Adipose tissue (tissue), 3 donors: ENCODE measurements around the gene ABCA4. TPM values are rescaled to one million over a fixed set of nuclear protein-coding genes. Genes with fewer than 3 reads are reported as not detected.

Source experiments
- H3K27ac ChIP-seq: one replicate; pipeline ENCODE4 v1.5.1; 2013; ENCODE audit warnings: low read depth, low read length
- WGBS, 3 donors: extraction: QIAGEN DNeasy Blood & Tissue Kit; methylation state at CpG; one replicate each; pipeline ENCODE4 v1.1.7; 2013; 5-methylcytosine and 5-hydroxymethylcytosine counted together
- polyA plus RNA-seq, 3 donors: library from polyadenylated mRNA; stranded (reverse); fragments of 200-250 nt; gene quantifications; one replicate each; pipeline ENCODE4 v1.2.3, GENCODE V29; 2013
- donor health status: healthy with polysubstance abuse.
- donor health status: Bipolar disorder and iron deficiency.
- donor health status: healthy.

ABCA4 gene
- polyA plus RNA-seq, 3 donors: 0.15 to 0.67 (median 0.36) TPM

DNA sequence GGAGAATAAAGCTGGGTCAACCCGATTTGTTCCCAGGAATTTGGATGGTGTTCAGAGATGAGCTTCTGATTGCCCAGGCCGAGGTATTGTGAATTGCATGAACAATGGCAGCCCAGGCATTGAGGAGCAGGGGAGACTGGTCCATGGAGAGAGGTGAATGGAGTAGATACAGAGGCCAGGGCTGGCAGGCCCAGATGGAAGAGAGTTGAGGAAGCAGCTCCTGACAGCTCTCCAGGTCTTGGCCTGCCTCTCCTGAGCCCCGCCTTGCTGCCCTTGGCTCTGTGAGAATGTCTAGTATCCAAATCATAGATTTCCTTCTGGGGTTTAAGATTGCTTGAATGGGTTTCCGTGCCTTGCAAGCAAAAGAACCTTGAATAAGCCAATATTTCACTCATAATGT lies 11.5 kb downstream of the ABCA4 start:
- 62 to 64% (median 63%) methylated on average over 4 of the region's 4 CpGs for WGBS, 3 donors
- H3K27ac ChIP-seq: no peak overlapping the region

- WGBS, 3 donors: 84 to 93% (median 90%) methylated on average over 6 of the region's 6 CpGs
- H3K27ac ChIP-seq: no peak overlapping the region
Observed at GRCh38 chr1:94107141-94107540, 13.8 kb downstream of the ABCA4 start.

- WGBS, 3 donors: 85 to 91% (median 91%) methylated on average over 8 of the region's 8 CpGs
Observed at GRCh38 chr1:94106716-94107115, 14.2 kb downstream of the ABCA4 start.

GRCh38 chr1:94105957-94106529 lies 14.9 kb downstream of the ABCA4 start:
- no peak overlapping the region for H3K27ac ChIP-seq
- WGBS, 3 donors: 62 to 81% (median 67%) methylated on average over 9 of the region's 9 CpGs

More at GRCh38 chr1:94106716-94107115, 14.2 kb downstream of the ABCA4 start:
- H3K27ac ChIP-seq: no peak overlapping the region

DNA sequence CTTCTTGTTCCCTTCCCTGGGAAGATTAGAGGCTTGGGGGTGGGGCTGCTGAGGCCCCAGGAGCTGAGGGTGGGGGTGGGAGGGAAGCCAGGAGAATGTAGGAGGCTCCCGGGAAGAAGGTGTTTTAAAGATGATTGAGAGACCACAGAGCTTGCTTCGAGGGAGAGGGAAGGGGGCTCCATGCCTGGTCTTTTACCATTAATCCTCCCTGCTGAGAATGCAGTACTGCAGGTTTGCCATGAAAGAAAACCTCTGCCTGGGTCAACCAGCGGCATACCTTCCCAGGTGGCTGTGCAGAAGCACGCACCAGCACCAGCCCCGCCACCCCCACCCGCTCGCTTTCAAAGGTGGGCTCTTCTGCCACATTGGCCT lies 15.4 kb downstream of the ABCA4 start:
- no peak overlapping the region for H3K27ac ChIP-seq
- WGBS, 3 donors: 65 to 73% (median 71%) methylated on average over 7 of the region's 7 CpGs

- WGBS, 3 donors: 74 to 81% (median 81%) methylated on average over 10 of the region's 10 CpGs
- no peak overlapping the region for H3K27ac ChIP-seq
Observed at GRCh38 chr1:94104776-94105580, 16.0 kb downstream of the ABCA4 start.

DNA sequence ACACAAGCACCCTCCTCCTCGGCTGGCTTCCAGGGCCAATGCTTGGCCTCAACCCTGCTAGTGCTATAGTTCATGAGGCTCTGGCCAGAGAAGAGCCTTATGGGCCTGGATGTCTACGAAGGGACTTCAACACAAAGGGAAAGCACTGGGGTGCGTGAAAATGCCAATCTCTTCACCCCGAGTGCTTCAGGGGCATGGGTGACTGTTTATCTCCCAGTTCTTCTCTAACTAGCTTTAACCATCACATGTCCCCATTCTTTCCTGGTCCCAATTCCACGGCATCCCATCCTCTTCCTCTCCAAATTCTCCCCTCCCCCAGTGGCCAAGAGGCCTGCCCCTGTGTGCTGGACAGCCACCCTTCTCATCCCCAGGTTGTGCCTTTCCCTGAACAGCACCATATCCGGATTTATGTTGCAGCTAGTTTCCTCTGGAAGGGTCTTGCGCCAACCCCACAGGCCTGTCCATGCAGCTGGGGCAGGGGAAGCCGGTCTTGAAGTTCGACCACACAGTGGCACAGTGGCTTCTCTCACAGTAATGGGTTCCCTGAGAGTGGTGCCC lies 16.7 kb downstream of the ABCA4 start:
- 79 to 90% (median 86%) methylated on average over 9 of the region's 9 CpGs for WGBS, 3 donors
- no peak overlapping the region for H3K27ac ChIP-seq

DNA sequence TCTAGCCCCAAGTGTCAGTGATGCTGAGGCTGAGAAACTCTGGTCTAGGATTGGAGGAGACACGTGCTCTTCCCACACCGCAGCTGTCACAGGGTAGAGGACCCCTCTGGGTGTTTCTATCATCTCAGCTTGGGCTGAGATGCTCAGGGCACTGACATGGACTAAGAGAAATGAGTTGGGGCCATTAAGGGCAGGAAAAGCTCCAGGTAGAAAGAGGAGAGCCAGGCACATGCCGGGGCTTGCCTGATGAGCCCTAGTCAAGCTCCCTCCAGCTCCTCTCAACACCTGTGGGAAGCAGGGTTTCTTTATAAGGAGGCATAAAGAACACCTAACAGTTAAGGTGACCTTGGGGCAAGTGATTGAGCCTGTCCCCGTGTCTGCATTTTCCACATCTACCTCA lies 17.3 kb downstream of the ABCA4 start:
- no peak overlapping the region for H3K27ac ChIP-seq
- WGBS, 3 donors: 81 to 94% (median 92%) methylated on average over 4 of the region's 4 CpGs

DNA sequence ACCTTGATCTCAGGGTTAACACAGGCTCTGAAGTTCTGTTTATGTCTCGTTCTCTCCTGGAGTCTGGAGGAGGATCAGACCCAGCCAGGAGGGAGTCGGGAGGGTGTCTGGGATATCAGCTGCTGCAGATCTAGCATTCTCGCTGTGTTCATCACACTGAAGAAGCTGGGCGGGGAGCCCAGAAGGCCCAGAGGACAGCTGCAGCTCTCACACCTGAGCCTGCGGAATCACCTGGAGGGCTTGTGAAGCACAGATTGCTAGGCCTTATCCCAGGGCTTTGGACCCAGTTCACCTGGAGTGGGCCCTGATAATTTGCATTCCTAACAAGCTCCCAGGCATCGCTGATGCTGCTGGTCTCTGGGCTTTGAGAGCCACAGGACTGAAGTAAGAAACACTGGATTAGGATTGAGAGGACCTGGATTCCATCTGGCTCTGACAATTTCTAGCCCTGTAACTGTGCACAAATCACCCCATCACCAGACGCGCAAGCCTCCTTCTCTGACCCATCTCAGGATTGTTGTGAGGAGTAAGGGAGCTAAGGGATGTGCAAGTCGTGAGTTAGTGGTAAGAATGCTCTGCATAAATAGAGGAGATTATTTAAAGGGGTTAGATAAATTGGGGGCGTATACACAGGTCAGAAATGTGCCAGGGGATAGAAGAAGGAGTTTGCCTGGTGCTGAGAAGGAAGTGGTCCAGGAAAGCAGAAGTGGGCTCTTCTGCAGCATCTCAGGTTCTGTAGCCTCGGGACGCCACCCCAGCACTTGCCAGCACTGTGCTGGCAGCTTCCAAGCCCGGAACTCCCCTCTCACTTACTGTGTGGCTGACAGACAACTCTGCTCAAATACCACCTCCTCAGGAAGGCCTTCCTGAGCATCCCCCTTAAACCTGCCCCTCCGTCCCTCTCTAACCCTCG lies 19.1 kb downstream of the ABCA4 start:
- no peak overlapping the region for H3K27ac ChIP-seq
- 73 to 83% (median 76%) methylated on average over 15 of the region's 15 CpGs for WGBS, 3 donors

DNA sequence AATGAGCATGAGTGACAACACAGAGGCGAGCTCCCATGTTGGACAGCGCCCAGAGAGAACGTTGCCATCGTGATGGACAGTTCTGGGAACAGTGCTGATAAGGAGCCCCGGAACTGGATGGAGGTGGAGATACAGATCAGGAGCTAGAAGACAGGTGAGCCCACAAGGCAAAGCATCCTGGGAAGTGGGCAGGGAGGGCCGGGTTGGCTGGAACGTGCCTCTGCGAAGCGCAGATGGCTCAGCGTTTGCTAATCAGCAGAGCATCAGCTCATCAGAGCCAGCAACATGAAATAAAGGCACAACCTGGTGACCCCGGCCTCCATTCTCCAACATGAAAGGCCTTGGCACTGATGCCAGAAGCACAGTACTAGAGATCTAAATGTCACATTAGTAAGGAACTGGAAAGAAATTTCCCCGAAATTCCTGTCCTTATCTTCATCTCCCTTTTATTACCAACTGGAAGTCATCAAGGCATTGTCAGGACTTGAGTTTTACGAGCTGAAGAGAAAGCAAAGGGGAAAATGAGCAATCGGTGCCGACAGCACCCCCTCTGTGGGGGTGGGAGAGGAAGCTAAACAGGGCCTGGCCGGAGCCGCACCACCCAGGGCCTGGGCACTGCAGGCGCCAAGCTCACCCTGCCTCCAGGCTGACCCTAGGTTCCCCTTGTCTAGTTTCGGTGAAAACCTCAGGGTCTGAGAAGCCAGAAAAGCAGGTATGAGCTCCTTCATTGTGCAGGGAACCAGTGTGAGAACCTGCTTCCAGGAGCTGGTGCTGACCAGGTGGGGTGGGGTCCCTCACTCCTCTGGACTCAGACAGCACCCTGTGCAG lies 19.9 kb downstream of the ABCA4 start:
- 66 to 77% (median 76%) methylated on average over 19 of the region's 19 CpGs for WGBS, 3 donors
- H3K27ac ChIP-seq: no peak overlapping the region

DNA sequence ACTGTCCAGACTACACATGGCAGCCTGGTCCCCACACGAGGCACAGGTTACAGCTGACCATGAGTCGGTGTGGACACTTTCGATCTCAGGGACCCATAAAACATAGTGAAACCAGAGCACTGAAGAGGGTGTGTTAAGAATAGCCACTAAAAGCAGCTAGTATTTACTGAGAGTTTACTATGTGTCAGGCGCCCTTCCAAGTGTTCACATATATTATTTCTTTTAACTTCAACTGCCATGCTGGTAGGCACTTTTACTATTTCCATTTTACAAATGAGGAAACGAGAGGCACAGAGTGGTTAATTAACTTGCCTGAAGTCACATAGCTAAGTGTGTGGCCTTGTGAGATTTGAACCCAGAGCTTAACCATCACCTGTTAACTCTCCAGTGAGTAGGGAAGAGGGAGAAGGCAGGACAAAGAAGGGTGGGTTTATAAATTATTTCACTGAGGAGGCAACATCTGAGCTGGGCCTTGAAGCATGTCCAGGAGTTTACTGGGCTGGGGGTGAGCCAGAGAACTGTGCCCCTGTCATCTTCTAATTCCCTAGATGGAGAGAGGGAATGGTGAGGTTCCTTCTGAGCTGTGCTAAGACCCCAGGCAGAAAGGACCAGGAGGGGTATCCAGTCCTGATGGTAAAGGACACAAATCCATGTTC lies 20.7 kb downstream of the ABCA4 start:
- 91 to 97% (median 93%) methylated on average over 5 of the region's 5 CpGs for WGBS, 3 donors
- H3K27ac ChIP-seq: no peak overlapping the region

DNA sequence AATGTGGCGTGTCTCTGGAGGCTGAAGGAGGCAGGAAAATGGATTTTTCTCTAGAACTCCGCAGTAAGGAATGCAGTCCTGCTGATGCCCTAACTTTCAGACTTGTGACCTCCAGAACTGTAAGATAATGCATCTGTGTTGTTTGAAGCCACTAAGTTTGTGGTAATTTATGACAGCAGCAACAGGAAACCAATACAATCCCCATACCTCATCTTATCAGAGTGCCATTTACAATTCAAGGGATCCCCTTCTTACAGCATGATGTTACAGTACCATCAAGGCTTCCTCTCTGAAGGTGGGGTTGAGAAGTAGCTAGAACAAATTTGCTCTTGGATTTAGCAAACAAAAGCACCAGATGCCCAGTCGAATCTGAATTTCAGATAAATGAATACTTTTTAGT lies 21.6 kb downstream of the ABCA4 start:
- WGBS, 3 donors: 77 to 88% (median 83%) methylated on average over 3 of the region's 3 CpGs
- H3K27ac ChIP-seq: no peak overlapping the region

DNA sequence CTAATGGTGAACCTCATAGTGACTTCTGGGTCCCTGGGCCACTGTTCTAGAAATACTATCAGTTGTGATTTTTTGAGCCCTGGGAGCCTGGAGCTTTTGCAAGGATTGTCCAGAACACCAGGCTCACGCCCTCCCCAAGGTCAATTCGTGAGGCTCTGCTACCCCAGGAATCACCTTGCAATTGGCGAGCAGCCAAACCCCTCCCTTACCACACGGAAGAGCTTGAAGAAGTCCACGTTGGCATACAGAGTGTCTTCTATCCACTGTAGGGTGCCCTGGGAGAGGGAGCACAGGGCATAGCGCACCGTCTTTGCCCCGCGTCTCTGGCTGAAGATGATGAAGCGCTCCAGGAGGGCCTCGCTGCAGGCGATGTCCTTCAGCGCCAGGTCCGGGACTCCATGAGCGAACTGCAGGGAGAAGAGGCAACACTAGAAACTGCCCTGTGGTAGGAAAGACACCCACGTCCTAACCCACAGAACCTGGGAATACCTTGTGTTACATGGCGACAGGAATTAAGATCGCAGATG lies 22.3 kb downstream of the ABCA4 start:
- 83 to 92% (median 90%) methylated on average over 18 of the region's 18 CpGs for WGBS, 3 donors
- H3K27ac ChIP-seq: no peak overlapping the region

- WGBS, 3 donors: 70 to 85% (median 79%) methylated on average over 10 of the region's 10 CpGs
- no peak overlapping the region for H3K27ac ChIP-seq
Observed at GRCh38 chr1:94096797-94097549, 24.0 kb downstream of the ABCA4 start.

DNA sequence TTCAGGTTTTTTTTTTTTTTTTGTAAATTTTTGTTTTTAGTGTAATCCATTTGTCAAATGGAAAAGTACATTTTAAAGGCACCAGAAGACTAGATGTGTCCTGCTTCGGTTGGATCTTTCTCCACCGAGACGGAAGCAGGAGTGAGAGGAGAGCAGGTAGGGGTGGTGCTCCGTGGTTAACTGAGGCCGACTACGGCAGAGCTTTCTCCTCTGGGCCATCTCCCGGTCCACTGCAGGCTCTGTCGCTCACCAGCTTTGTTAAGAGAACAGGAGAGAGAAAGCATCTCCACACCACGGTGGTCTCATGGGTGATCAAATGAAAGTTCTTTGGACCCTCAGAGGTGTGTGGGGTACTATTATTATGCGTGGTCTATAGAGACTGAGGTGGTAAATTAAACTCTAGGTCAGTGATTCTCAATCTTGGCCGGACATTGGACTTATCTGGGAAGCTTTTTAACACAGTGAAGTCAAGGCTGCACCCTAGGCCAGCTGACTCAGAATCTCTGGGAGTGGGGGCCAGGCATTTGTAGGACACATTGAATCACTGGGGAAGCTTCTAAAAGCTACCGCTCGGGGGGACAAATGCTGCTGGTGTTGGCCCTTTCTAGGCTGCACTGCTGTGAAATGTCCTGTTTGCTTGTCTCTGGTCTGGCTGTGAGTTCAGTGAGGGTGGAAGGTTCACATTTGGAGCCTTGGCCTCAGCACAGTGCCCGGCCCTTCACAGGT lies 25.0 kb downstream of the ABCA4 start:
- H3K27ac ChIP-seq: peak overlapping the region; percentile 13
- 70 to 78% (median 75%) methylated on average over 14 of the region's 14 CpGs for WGBS, 3 donors

DNA sequence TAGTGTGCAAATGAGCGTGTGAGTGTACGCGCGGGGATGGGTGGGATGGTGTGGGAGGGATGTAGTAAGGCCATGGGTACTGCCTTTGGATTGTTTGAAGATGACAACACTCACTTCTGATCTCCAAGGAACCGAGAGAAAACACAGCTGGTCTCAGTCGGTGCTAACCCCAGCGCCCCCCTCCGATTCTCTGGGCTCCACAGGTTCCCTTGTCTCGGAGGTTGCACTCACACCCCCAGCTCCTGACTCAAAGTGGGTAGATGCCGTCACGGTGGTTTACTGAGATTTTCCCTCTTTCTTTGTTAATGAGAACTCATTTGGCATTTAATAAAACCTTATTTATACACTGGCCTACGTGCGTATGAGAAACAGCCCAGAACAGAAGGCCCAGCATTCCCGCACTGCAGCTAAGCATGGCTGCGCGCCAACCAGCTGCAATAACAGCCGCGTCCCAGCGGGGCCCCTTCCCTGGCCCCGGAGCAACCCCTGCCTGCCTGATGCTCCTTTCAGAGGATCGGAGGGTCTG lies 25.8 kb downstream of the ABCA4 start:
- peak overlapping the region; percentile 24 for H3K27ac ChIP-seq
- 52 to 60% (median 53%) methylated on average over 21 of the region's 21 CpGs for WGBS, 3 donors
